IPS DF 19.7 (cell line): ENCODE measurements around the gene CDH23.

ENCODE experiments used
- DNase-seq: peaks from one replicate; pipeline ENCODE4 v3.0.0-alpha.2; 2013; ENCODE audit warnings: low read depth, low spot score

Gene CDH23

DNA sequence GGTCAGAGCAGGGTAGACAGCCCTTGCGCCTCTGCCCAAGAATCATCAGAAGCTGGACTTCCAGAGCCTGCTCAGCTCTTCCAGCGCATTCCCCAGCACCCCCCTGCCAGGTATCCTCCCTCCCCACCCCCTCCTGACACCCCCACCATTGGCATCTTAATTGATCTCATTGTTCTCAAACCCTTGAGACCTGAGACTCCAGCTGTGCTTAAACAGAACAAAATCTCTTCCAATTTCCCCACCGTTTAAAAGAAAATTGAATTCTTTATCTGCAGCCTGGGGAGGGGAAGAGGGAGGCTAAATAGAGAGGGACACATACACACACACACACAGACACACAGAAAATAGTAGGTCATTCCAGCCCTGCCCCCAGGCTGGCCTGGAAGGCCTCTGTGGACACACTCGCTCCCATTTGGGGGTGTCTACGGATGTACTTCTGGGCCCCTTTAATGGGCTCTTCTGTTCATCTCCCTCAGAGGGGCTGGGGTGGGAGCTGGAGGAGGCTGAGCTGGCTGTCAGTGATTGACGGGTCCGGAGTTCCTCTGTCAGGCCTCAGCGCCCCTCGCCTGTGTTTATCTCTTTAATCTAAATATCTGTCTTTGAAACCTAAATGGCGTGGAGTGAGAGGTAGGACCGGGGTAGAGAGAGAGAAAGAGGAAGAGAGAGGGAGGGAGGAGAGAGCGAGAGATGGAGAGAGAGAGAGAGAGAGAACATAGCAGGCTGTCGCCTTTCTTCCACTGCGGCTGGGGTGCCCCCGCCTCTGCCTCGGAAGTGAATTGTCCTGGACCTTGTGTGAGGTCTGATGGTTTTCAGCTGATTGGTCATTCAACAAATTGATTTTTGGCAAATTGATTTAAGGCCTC is 261.1 kb downstream of the CDH23 start:
- DNase-seq: peak; percentile 80

DNA sequence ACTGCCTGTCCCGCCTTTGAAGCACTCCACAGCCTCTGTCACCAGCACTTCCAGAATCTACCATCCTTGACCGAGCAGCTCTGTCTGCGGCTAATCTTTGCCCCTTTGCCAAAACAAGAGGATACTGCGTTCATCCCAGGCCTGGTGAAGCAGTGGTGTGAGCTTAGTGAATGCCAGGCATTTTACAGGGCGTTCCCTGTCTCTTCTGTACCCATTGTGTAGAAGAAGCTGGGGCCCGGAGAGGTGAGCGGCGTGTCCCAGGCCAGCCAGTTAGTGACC is 261.7 kb downstream of the CDH23 start:
- no peak for DNase-seq

DNA sequence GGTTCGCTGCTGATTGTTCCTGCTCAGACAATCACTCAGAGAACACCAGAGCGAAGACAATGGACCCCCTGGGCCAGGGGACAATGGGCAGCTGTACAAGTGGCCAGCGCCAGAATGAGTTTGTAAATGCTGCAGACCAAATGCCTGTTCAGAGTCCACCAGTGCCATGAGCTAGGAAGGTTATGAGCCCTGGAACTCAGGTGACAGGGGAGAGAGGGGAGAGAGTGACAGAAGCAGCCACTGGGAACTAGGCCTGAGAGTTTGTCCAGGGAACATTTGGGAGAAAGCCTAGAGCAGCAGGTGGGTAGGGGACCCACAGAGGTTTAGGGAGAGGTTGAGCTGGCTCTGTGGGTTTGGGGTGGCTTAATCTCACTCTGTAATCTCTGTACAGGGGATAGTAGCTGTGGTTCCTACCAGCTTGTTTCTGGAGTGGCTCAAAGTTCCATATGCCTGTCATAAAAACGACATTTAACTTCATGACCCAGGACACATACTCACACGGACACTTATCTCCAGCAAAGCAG is 262.5 kb downstream of the CDH23 start:
- DNase-seq: no peak

DNA sequence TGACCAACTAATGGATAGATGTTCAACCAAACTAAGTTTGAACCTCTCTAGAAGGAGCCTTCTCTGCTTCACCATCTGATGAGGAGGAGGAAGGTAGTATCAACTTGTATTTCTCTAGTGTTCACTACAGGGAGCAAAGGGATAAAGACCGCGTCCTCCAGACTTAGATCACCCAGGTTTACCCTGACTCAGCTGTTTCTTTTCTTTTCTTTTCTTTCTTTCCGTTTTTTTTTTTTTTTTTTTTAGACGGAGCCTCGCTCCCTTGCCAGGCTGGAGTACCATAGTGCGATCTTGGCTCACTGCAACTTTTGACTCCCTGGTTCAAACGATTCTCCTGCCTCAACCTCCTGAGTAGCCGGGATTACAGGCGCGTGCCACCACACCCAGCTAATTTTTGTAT is 263.0 kb downstream of the CDH23 start:
- DNase-seq: no peak

DNA sequence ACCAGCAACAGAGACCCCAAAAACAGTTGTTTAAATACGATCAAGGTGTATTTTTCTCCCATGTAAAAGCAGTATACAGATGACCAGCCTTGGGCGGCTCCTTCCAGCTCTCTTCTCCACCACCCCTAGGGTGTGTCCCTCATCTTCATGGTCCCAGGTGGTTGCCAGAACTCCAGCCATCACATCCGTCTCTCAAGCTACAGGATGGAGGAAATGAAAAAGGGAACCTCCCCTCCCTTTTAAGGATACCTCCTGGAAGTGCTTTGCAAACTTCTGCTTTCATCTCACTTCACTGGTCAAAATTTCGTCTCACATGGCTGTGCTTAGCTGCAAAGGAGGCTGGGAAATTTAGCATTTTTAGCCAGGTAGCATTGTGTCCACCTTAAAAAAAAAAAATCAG is 263.6 kb downstream of the CDH23 start:
- no peak for DNase-seq

DNA sequence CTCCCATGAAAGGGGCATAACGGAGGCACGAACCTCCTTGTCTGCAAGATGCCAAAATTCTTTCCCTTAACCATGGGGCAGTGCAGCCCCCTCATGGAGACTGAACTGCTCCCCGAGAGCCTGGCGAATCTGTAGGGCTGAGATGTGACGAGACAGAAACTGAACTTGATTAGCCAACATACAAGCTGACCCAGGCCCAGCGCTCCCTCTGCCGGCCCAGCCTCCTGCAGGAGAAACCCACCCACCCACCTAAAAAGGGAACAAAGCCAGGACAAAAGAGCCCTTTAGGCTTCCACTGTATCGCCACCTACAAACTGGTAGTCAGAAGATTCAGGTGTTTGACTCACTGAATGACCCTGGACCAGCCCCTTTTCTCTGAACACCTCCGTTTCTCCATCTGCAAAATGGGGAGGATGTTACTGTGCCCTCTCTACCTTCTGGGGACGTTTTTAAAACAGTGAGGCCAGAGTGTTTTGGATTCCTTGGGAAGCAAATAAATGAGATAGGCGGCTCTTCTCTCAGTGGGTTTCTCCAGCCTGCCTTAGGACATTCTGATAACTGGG is 264.4 kb downstream of the CDH23 start:
- no peak for DNase-seq

DNA sequence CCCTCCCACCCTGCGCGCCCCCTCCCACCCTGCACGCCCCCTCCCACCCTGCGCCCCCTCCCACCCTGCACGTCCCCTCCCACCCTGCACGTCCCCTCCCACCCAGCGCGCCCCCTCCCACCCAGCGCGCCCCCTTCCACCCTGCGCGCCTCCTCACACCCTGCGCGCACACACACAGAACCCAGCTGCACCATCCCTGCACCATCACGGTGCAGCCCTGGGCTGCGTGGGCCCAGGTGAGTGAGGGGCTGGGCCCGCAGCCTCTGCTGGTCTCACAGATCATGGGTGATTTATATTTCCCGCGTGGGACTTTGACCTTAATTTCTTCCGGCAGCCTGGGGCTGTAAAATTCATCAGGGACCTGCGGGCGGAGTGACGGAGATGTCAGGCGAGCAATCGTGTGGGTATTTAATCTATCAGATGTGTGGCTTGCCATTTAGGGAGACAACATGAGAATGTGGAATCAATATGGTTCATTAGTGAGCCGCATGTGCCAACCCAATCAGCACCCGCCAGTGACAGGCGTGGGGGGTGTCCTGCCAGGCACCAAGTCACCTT is 265.1 kb downstream of the CDH23 start:
- DNase-seq: no peak

DNA sequence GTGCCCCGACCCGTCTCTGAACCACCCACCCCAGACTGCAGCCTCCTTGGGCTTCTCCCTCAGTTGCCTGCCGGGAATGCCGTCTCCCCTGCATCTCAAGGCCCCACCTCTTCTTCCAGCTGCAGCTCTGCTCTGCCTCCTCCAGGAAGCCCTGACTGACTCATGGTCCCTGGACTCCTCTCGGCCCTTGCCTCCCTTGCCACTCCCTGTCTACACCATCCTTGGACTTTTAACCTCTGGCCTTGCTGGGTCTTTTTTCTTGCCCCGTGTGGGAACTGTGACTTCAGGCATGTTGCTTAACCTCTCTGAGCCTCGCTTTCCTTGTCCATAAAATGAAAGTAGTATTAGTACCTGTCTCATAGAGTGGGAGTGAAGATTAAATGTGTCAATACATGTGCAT is 266.6 kb downstream of the CDH23 start:
- no peak for DNase-seq

DNA sequence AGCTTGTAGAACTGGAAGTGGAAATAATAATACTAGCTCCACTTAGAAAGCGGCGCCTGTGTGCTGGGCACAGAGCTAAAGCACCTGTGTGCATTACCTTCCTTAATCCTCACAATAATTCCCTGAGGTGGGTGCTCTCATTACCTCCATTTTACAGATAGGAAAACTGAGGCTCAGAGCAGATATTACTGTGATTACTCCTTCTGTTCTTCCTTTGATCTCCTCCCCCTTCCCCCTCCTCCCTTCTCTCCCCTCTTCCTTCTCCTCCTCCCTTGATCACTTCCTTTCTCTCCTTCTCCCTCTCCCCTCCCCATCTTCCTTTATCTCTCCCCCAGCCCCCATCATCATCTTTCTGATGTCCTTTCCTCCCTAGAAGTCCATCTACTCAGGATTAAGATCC is 267.9 kb downstream of the CDH23 start:
- no peak for DNase-seq

DNA sequence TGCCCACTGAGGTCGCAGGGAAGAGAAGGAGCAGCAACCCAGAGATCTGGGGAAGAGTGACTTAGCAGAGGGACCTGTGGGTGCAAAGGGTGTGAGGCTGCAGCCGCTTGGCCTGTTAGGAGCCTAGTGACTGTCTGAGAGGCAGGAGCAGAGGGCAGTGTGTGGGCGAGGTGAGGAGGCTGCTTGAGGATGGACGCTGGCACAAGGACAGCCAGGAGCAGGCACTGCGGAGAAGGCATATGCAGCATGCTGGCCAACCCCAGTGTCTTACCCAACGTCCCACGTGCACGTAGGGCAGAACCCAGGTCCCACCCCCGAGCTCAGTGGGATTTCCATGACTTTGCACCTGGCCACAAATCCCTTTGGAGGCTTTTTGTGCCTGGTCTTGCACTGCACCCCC is 268.7 kb downstream of the CDH23 start:
- no peak for DNase-seq

DNA sequence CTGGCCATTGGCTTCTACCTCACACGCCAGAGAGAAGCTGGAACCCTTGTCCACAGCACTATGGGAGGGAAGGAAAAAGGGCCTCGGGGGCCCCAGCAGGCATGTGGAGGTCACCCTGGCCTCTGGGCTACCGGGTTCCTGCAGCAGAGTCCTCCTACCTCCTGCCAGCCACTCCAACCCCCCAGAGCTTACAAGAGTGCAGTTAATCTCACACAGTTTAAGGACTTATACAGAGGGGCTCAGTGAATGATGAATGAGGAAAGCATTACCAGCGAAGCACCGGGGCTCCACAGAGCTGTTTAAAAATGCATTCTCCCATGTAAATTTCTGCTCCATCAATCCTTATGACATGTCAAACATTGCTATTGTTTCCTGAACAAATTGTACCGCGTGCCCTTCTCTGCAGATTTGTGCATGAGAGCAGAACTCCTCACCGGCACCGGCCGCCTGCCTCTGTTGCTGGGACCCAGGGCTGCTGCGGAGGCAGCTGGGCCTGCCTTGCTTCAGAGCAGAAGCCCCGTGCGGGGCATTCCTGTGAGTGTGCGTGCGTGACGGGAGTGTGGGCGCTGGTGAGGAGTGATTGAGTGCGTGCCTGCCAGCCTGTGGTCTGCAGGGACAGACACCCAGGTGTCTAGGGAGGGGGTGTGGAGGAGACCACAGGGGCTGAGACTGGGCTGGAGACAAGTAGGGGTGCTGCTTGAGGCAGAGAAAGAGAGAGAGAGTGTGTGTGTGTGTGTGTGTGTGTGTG is 270.1 kb downstream of the CDH23 start:
- DNase-seq: no peak

DNA sequence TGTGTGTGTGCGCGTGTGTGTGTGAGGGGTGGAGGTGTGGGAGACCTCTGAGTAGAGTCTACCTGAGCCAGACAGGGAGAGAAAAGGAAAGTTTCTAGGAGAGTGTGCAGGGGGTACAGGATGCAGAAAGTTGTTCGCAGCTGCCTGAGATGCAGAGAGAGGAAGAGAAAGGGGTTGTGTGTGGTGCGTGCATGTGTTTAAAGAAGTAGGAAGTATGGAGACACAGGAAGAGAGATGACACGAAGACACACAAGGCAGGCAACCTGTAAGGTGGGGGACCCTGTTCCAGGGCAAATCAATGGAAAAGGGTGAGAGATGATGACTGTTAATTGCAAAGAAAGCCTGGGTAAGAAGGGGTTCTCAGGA is 270.6 kb downstream of the CDH23 start:
- no peak for DNase-seq

DNA sequence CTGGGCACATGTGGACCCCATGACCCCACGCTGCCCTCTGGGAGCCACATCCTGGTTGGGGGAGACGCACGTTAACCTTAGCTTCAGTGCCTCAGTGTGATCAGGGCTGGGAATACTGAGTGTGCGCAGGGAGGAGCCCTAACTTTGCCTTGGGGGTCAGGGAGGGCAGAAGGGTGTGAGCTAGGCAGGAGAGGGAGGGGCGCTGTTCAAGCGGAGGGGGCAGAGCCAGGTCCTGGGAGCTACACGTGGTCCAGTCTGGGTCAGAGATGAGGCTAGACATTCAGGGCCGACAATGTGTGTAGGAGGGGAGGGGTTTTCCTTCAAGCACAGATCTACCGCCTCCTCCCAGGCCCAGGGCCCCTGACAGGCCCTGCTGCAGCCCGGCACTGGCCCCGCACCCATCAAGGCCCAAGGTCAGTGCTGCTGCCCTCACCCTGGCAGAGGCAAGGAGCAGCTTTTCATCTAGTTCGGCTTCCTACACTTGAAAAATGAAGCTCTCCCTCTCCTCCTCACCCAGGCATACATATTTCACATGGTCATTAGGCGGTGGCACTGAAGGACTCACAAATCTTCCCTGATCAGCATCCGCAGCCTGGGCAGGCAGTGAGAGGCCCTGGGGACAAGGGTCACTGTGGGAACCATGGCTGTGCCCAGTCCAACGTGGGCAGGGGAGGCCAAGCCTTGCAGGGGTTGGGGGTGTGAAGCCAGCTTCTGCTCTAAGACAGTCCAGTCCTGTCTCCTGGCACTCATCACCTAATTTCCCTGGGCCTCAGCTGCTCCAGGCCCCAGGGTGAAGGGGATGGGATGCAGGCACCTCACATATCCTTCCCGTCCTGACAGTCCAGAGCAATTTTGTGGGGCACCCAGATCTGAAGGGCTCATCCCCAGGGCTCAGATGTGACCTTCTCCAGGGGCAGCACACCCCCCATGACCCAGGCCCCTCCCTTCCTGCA is 275.6 kb downstream of the CDH23 start:
- no peak for DNase-seq

DNA sequence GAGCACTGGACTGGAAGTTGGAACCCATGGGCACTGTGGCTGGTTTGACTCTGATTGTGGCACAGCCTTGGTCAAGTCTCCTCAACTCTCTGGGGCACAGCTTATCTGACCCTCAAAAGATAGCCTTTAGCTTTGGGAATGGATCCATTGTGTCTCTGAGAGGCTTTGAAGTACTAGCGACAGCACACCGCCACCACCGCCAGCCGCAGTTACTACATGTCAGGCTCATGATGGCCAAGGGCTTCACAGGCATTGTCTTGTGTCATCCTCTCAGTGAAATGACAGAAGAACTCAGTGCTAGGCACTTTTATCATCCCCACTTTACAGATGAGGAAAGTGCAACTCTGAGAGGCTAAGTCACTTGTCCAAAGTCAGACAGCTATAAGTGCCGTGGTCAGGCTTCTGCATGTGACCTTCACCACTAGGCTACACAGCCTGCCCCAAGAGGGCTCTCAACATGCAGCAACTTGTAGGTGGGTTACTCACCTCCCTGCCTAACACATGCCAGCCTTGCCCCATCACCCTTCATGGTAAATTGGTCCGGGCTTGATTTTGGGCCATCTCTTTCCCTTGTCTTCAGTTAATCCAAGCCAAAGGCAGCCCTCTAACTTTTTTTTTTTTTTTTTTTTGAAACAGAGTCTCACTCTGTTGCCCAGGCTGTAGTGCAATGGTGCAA is 278.7 kb downstream of the CDH23 start:
- DNase-seq: no peak

DNA sequence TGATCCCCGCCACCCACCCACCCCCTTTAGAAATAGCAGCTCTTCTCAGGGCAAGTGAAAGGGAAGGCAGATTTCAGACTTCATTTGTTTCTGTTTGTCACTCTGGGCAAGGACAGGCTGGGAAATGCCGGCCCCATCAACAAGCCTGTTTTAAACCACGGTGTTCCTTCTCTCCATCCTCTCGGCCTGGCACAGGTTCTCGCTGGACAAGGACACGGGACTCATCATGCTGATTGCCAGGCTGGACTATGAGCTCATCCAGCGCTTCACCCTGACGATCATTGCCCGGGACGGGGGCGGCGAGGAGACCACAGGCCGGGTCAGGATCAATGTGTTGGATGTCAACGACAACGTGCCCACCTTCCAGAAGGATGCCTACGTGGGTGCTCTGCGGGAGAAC is 280.5 kb downstream of the CDH23 start:
- no peak for DNase-seq

DNA sequence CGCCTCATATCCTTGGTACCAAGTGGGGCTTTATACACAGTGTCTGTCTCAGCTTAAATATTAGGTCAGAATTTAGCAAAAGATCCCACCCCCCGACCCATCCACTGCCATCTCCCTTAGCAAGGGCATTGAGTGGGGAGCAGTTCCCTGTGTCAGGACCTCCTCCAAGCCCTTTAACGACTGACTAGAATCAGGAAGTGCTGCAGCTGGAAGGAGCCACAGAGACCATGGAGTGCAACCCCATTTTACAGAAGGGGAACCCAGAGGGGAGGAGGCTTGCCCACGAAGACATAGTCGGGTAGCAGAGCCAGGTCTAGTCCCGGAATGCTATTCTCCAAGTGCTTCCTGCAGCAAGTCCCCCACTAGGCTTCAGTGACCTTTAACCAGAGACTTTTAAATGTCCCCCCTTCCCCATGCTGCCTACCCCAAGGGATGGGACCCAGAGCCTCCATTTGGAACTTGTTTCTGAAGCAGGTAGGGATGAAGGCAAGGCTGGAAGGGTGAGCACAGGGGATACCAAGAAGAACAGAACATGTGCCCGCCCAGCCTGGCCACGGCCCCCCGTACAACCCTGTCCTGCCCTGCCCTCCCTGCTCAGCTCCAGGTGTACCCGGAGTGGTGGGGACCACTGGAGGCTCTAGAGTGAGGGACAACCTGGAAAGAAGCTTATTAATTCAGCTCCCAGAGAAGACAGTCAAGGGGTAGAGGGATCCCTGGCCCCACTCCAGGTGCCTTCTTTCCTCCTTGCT is 281.5 kb downstream of the CDH23 start:
- no peak for DNase-seq

DNA sequence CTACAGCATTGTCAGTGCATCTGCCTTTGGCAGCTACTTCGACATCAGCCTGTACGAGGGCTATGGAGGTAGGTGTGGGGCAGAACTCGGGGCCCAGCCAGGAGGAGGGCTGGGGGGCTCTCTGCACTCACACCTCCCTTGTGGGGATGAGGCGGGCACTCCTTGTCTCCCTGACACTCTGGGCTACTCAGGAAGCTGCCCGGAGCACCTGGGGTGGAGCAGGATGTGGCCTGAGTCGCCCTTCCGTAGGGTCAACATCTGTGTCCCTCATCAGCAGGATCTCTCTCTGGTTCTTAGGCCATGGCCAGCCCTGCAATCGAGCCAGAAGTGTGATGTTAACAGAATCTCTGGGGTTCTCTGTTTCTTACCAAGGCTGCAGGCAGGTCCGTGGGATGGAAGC is 282.7 kb downstream of the CDH23 start:
- no peak for DNase-seq

DNA sequence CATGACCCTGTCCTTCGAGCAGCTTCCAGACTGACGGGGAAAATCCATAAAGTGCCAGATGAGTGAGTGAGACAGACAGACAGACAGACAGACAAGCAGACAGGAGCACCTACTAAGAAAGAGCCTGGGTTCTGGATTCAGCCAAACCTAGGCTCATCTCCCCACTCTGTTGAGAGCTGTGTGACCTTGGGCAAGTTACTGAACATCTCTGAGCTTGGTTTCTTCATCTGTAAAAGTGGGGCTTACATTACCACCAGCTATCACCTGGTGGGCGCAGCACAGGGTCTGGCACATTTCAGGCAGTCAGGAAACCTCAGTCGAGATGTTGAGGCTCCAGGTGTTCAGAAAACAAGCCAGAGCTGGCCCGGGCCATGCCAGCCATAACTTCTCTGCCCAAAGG is 285.3 kb downstream of the CDH23 start:
- no peak for DNase-seq

DNA sequence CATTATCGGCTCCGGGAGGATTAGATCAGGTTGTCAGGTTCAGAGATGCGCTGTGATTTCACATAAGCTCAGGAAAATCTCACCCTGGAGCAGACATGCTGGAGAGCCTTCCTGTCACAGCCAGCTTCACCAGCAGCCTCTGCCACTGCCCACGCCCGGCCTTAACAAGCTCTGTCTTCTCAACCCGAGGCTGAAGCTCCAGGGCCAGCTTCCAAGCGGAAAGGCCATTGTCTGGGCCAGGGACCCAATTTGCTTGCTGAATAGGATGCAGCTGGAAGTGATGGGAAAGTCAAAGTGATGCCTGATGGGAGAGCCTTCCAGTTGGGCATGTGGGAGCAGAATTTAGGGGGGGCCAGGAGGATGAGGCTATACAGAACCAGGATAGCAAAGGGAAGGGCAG is 286.6 kb downstream of the CDH23 start:
- no peak for DNase-seq
